ENCODE measurements around the gene KCNC1.

The KCNC1 gene

GRCh38 chr11:17760102-17761029, 25.8 kb downstream of the KCNC1 start:
- DNase-seq, result no peak

- no peak for DNase-seq
Observed at GRCh38 chr11:17762309-17762974, 27.9 kb downstream of the KCNC1 start.

GRCh38 chr11:17763244-17763643, 28.7 kb downstream of the KCNC1 start:
- no peak for DNase-seq

- no peak for DNase-seq
Observed at GRCh38 chr11:17763703-17764102, 29.1 kb downstream of the KCNC1 start.

GRCh38 chr11:17764446-17765218, 30.1 kb downstream of the KCNC1 start:
- no peak for DNase-seq

- no peak for DNase-seq
Observed at GRCh38 chr11:17765356-17766072, 30.9 kb downstream of the KCNC1 start.

GRCh38 chr11:17766073-17766359, 31.4 kb downstream of the KCNC1 start:
- no peak for DNase-seq

GRCh38 chr11:17766590-17766989, 32.0 kb downstream of the KCNC1 start:
- peak; percentile 1 for DNase-seq

- peak; percentile 1 for DNase-seq
Observed at GRCh38 chr11:17767301-17767885, 32.8 kb downstream of the KCNC1 start.

GRCh38 chr11:17767914-17768313, 33.3 kb downstream of the KCNC1 start:
- DNase-seq, result peak; percentile 2

- DNase-seq, result peak; percentile 4
Observed at GRCh38 chr11:17768547-17768946, 34.0 kb downstream of the KCNC1 start.

GRCh38 chr11:17769218-17769617, 34.6 kb downstream of the KCNC1 start:
- DNase-seq, result no peak

- peak; percentile 12 for DNase-seq
Observed at GRCh38 chr11:17770048-17770652, 35.6 kb downstream of the KCNC1 start.

GRCh38 chr11:17770917-17771316, 36.3 kb downstream of the KCNC1 start:
- DNase-seq, result no peak

- DNase-seq, result no peak
Observed at GRCh38 chr11:17771415-17771814, 36.8 kb downstream of the KCNC1 start.

- DNase-seq, result no peak
Observed at GRCh38 chr11:17771841-17772401, 37.3 kb downstream of the KCNC1 start.

GRCh38 chr11:17772704-17773600, 38.4 kb downstream of the KCNC1 start:
- DNase-seq, result no peak

GRCh38 chr11:17773674-17774073, 39.1 kb downstream of the KCNC1 start:
- DNase-seq, result no peak

- DNase-seq, result no peak
Observed at GRCh38 chr11:17774232-17775034, 39.9 kb downstream of the KCNC1 start.

- no peak for DNase-seq
Observed at GRCh38 chr11:17775035-17775348, 40.4 kb downstream of the KCNC1 start.
